HUES48 (cell line): ENCODE measurements around the gene SOX8.

Experiments
- H3K27ac ChIP-seq: one replicate; pipeline ENCODE4 v1.7.0; 2013; ENCODE audit warnings: low read depth, low read length, inconsistent platforms
- H3K27me3 ChIP-seq: 2 replicates; pipeline ENCODE4 v1.6.1; 2013; ENCODE audit warnings: mild to moderate bottlenecking, low read length; ENCODE audit not compliant: control insufficient read depth, insufficient read depth
- H3K36me3 ChIP-seq: 2 replicates; pipeline ENCODE4 v1.6.1; 2013; ENCODE audit warnings: low read length; ENCODE audit not compliant: control insufficient read depth, insufficient read depth
- H3K4me1 ChIP-seq: 2 replicates; pipeline ENCODE4 v1.6.1; 2013; ENCODE audit warnings: mild to moderate bottlenecking, low read length; ENCODE audit not compliant: control insufficient read depth, insufficient read depth
- H3K4me3 ChIP-seq: 2 replicates; pipeline ENCODE4 v1.5.1; 2013; ENCODE audit warnings: mild to moderate bottlenecking, low read depth, low read length
- H3K9ac ChIP-seq: 2 replicates; pipeline ENCODE4 v1.6.1; 2013; ENCODE audit warnings: mild to moderate bottlenecking, low read depth, low read length, moderate library complexity
- H3K9me3 ChIP-seq: 2 replicates; pipeline ENCODE4 v1.6.1; 2013; ENCODE audit warnings: low read length; ENCODE audit not compliant: control insufficient read depth, insufficient read depth

SOX8 gene

DNA sequence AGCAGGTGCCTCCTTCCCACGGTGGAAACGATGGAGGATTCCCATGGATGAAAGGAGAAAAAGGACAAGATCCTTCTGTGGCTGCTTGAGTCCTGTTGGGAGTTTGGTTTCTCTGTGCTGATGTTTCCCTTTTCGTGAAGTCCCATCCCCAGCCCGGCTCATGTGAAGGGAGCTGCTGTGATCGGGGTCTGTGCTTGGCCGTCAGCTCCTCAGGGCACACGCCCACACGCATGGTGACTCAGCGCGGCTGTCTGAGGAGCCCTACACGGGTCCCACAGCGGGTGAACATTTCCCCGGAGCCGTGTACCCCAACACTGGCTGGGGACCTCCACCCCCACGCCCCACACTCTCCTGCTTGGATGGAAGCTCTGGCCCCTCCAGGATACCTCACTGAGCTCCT lies 46.5 kb downstream of the SOX8 start:
- no peaks in the 10 kb centered on the region for H3K9me3 ChIP-seq
- no peaks in the 10 kb centered on the region for H3K4me1 ChIP-seq
- H3K36me3 ChIP-seq, result no peaks in the 10 kb centered on the region
- H3K27ac ChIP-seq, result no peak overlapping the region
- H3K4me3 ChIP-seq, result no peak overlapping the region
- no peak overlapping the region for H3K9ac ChIP-seq
- H3K27me3 ChIP-seq, result no peaks in the 10 kb centered on the region

DNA sequence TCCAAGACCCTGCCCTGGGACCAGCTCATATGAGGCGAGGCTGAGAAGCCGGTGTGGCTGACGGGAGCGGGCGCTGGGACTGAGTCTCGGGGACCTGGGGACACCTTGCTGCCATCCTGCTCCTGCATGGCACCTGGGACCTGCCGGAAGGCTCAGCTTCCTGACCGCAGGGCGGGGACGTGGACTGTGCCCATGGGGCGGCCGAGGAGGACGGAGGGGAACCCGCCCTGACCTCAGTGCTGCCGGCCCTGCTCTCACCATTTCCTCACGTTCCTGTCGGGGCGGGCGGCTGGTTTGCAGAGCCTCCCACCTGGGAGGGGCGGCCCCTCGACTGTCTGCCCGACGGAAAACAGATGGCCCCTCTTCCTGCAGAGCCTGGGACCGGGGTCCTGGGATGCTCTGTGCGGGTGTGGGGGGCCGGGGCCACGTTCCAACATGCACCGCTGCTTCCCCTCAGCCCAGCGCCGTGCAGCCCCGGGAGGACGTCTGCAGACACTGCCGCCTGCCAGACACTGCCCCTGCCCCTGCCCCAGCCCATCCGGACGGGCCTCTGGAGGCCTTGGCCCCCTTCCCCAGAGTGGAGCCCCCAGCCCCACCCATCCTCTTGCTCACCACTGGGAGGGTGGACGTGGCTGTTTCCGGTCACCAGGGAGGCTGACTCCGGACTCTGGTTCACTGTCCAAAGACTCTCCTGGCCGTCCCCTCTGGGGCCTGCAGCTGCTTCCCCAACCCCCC lies 47.1 kb downstream of the SOX8 start:
- Histone ChIP-seq H3K9ac (no peak overlapping the region), H3K4me1 (no peaks in the 10 kb centered on the region), H3K36me3 (no peaks in the 10 kb centered on the region), H3K27ac (no peak overlapping the region), H3K9me3 (no peaks in the 10 kb centered on the region), H3K4me3 (no peak overlapping the region), H3K27me3 (no peaks in the 10 kb centered on the region)

DNA sequence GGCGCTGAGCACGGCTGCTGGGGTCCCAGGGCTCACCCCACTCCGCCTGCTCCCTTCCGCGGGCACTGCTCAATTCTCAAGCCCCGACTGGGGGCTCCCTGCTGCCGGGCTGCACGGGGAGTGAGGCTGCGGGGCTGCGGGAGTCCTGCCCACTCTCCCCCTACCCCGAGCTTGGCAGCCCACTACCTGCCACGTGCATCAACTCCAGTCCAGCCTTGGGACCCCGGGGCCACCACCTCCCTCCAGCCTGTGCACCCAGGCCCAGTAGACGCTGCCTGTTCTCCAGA lies 47.6 kb downstream of the SOX8 start:
- H3K4me3 ChIP-seq, result no peak overlapping the region
- H3K27ac ChIP-seq, result no peak overlapping the region

DNA sequence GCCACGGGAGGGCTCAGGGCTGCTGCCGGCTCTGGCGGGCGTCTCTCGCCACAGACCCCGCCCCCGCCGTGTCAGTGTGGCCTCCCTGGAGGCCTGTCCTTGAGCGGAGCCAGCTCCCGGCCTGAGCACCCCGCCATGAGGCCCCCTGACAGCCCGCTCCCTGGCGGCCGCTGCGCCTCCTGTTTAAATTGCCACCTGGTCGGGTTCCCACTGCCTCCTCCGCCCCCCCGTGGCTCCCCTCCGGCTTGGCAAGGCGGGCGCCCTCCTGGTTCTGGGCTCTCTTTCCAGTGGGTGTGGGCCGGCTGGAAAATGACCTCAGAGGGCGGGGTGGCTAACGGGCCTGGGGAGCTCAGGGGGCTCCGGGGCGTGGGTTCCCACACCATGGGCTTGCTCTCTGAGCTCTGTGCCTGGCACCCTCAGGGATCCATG lies 48.9 kb downstream of the SOX8 start:
- Histone ChIP-seq H3K9ac (no peak overlapping the region), H3K4me3 (no peak overlapping the region), H3K27me3 (no peaks in the 10 kb centered on the region)

More for the DNA sequence above, 47.6 kb downstream of the SOX8 start:
- H3K27me3 ChIP-seq, result no peaks in the 10 kb centered on the region
- H3K9me3 ChIP-seq, result no peaks in the 10 kb centered on the region
- no peaks in the 10 kb centered on the region for H3K36me3 ChIP-seq
- no peak overlapping the region for H3K9ac ChIP-seq
- no peaks in the 10 kb centered on the region for H3K4me1 ChIP-seq

DNA sequence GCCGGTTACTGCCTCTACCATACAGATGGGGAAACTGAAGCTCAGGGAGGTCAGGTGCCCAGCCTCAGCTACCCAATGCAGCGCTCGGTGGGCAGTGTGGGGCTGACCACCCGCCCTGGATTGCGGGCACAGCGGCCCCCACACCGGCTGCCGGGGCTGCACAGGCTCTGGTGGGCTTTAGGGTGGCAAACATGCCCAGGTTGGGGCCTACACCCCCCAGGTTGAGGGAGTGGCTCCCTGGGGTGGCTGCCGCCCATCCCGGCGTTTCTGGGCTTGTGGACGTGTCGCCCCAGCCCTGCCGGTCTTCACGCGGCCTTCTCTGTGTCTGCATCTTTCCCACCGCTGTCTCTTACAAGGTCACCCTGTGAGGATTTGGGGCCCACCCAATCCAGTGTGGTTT lies 50.1 kb downstream of the SOX8 start:
- Histone ChIP-seq H3K36me3 (no peaks in the 10 kb centered on the region), H3K27me3 (no peaks in the 10 kb centered on the region), H3K4me3 (no peak overlapping the region), H3K4me1 (no peaks in the 10 kb centered on the region), H3K9me3 (no peaks in the 10 kb centered on the region), H3K27ac (no peak overlapping the region), H3K9ac (no peak overlapping the region)

More for the DNA sequence above, 48.9 kb downstream of the SOX8 start:
- Histone ChIP-seq H3K27ac (no peak overlapping the region), H3K9me3 (no peaks in the 10 kb centered on the region), H3K36me3 (no peaks in the 10 kb centered on the region), H3K4me1 (no peaks in the 10 kb centered on the region)

DNA sequence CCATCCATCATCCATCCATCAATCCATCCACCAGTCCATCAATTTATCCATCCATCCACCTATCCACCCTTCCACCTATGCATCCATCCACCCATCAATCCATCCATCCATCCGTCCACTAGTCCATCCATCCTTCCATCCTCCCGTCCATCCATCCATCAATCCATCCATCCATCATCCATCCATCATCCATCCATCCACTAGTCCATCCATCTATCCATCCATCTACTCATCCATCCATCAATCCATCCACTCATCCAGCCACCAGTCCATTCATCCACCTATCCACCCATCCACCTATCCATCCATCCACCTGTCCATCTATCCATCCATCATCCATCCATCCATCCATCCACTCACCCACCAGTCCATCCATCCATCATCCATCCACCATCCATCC lies 51.0 kb downstream of the SOX8 start:
- H3K27me3 ChIP-seq, result no peaks in the 10 kb centered on the region

DNA sequence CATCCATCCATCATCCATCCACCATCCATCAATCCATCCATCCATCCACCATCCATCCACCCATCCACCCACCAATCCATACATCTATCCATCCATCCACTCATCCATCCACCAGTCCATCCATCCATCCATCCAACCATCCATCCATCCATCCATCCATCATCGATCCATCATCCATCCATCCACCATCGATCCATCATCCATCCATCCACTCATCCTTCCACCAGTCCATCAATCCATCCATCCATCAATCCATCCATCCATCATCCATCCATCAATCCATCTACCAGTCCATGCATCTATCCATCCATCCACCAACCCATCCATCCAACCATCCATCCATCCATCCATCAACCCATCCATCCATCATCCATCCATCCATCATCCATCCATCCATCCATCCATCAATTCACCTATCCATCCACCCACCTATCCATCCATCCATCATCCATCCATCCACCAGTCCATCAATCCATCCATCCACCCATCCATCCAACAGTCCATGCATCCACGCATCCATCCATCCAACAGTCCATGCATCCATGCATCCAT lies 51.6 kb downstream of the SOX8 start:
- Histone ChIP-seq H3K9ac (no peak overlapping the region), H3K9me3 (no peaks in the 10 kb centered on the region), H3K4me3 (no peak overlapping the region), H3K27ac (no peak overlapping the region), H3K27me3 (no peaks in the 10 kb centered on the region), H3K36me3 (no peaks in the 10 kb centered on the region), H3K4me1 (no peaks in the 10 kb centered on the region)

More for the DNA sequence above, 51.0 kb downstream of the SOX8 start:
- Histone ChIP-seq H3K36me3 (no peaks in the 10 kb centered on the region), H3K9ac (no peak overlapping the region), H3K4me3 (no peak overlapping the region), H3K27ac (no peak overlapping the region), H3K9me3 (no peaks in the 10 kb centered on the region), H3K4me1 (no peaks in the 10 kb centered on the region)

DNA sequence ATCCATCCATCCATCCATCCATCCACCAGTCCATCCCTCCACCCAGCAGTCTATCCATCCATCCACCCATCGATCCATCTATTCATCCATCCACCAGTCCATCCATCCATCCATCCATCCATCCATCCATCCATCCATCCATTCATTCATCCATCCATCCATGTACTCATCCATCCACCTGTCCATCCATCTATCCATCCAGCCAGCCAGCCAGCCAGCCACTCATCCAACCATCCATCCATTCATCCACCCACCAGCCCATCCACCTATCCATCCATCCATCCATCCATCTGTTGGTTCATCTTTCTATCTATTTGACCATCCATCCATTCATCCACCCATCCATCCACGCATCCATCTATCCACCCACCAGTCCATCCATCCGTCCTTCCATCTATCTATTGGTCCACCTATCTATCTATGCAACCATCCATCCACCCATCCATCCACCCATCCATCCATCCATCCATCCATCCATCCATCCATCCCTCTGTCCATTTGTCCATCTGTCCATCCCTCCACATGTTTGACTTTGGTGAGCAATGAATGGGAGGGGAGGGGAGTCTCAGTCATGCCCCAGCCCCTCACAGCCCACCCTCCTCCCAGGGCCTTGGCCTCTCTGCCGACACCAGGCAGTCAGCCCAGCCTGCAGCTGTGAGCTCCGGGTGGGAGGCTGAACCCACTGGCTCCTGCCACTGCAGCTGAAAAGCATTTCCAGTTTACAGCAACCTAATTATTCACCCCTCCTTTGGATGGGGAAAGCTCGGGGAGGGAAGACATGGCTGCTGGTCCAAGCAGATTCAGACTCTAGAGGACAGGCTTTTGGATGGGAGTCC lies 52.9 kb downstream of the SOX8 start:
- Histone ChIP-seq H3K4me1 (no peaks in the 10 kb centered on the region), H3K36me3 (no peaks in the 10 kb centered on the region), H3K27ac (no peak overlapping the region), H3K9ac (no peak overlapping the region), H3K27me3 (no peaks in the 10 kb centered on the region), H3K9me3 (no peaks in the 10 kb centered on the region), H3K4me3 (no peak overlapping the region)

DNA sequence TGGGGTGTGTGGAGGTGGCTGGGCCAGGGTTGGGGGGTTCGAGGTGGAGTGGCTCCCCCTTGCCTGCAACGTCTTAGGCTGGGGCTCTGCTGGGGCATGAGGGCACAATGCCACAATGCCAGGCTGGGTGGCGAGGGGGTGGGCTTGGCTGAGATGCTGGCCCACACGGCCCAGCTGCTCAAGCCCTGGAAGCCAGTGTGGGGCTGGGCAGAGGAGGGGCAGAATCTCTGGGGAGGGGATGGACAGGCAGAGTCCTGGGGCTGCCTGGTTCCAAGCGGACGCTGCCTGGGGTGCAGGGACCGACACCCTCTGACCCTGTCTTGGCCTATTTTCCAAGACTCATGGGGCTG lies 53.5 kb downstream of the SOX8 start:
- Histone ChIP-seq H3K9ac (no peak overlapping the region), H3K27me3 (no peaks in the 10 kb centered on the region), H3K36me3 (no peaks in the 10 kb centered on the region), H3K27ac (no peak overlapping the region), H3K4me3 (no peak overlapping the region), H3K9me3 (no peaks in the 10 kb centered on the region), H3K4me1 (no peaks in the 10 kb centered on the region)

DNA sequence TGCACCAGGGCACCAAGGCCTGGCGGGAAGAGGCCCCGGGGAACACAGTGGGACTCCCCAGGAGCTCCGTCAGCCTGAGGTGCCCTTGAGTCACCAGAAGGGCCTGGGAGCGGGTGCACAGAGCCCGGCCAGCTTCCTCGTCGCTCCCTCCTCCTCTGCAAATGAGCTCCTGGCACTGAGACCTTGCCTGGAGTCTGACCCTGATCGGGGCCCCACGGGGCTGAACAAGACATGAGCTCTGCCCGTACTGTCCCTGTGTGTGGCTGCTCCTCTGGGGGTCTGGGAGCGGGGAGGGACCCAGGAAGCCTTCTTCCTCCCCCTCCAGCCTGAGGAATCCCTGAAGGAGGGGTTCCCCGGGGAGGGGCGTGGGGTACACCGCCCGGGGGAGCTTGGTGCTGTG lies 54.6 kb downstream of the SOX8 start:
- Histone ChIP-seq H3K9ac (no peak overlapping the region), H3K4me1 (no peaks in the 10 kb centered on the region), H3K9me3 (no peaks in the 10 kb centered on the region), H3K4me3 (no peak overlapping the region), H3K27me3 (no peaks in the 10 kb centered on the region), H3K27ac (no peak overlapping the region), H3K36me3 (no peaks in the 10 kb centered on the region)
